ENCODE results near the gene ZC3H4.
"Not testable (repeated sequence)": the region's sequence is repeated elsewhere in the genome, so short reads cannot be mapped to it uniquely, and the experiment has no call there.

ZC3H4 gene

DNA sequence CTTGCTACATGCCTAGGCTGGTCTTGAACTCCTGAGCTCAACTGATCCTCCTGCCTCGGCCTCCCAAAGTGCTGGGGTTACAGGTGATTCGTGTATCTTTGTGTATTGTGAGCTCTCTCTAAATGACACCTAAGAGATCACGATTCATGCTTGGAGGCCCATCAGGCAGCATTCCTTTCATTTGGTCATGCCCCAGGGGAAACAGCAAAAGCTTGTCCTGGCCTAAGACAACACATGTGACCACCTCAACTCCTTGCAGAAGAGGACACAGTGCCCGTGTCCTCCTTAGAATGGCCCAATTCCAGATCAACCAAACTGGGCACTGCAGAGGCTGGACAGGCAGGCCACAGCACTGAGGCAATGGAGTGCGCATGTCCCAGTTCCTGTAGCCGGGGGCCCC lies 32.5 kb downstream of the ZC3H4 start:
- H3K27me3 ChIP-seq (ENCODE audit: insufficient read depth, low read length) = no peaks in the 10 kb centered on the region
- no peaks in the 10 kb centered on the region for H3K79me2 ChIP-seq (ENCODE audit: control insufficient read depth, insufficient read depth, low read length, unreplicated experiment)
- no peak overlapping the region for H2AFZ ChIP-seq (ENCODE audit: low read length, unreplicated experiment)
- H3K36me3 ChIP-seq (ENCODE audit: insufficient read depth, low read length) = no peaks in the 10 kb centered on the region
- no peak overlapping the region for H3K27ac ChIP-seq (ENCODE audit: low read depth, low read length)
- H3K4me3 ChIP-seq (ENCODE audit: low read depth, low read length) = no peak overlapping the region
- no peaks in the 10 kb centered on the region for H3K4me1 ChIP-seq (ENCODE audit: control insufficient read depth, insufficient read depth, low read length, unreplicated experiment)

DNA sequence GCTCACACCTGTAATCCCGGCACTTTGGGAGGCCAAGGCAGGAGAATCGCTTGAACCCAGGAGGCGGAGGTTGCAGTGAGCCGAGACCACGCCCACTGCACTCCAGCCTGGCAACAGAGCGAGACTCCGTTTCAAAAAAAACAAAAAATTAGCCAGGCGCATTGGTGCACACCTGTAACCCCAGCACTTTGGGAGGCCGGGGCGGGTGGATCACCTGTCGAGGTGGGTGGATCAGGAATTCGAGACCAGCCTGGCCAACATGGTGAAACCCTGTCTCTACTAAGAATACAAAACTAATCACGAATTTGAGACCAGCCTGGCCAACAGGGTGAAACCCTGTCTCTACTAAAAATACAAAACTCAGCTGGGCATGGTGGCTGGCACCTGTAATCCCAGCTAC lies 35.2 kb downstream of the ZC3H4 start:
- H3K27ac ChIP-seq (ENCODE audit: low read depth, low read length); H3K36me3 ChIP-seq (ENCODE audit: insufficient read depth, low read length); H3K4me3 ChIP-seq (ENCODE audit: low read depth, low read length); H2AFZ ChIP-seq (ENCODE audit: low read length, unreplicated experiment); H3K4me1 ChIP-seq (ENCODE audit: control insufficient read depth, insufficient read depth, low read length, unreplicated experiment); H3K79me2 ChIP-seq (ENCODE audit: control insufficient read depth, insufficient read depth, low read length, unreplicated experiment); H3K27me3 ChIP-seq (ENCODE audit: insufficient read depth, low read length): not testable (repeated sequence)

DNA sequence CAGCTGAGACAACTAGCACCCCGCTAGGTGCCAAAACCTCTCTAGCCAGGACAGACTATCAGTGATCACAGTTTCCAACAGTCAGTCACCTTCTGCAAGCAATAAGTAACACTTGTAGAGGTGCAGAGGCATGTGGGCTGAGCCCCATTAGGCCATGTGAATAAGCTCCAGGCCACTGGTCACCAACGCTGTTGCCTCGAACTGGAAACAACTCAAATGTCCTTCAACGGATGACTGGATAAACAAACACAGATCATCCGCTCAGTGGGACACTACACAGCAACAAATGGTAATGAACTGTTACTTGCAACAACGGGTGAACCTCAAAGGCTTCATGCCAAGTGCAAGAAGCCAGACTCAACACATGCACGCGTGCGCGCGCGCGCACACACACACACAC lies 37.6 kb downstream of the ZC3H4 start:
- H3K27me3 ChIP-seq (ENCODE audit: insufficient read depth, low read length) = no peaks in the 10 kb centered on the region
- no peak overlapping the region for H3K4me3 ChIP-seq (ENCODE audit: low read depth, low read length)
- H3K79me2 ChIP-seq (ENCODE audit: control insufficient read depth, insufficient read depth, low read length, unreplicated experiment) = peaks cover 3% of the 10 kb centered on the region
- H3K27ac ChIP-seq (ENCODE audit: low read depth, low read length) = no peak overlapping the region
- H3K36me3 ChIP-seq (ENCODE audit: insufficient read depth, low read length) = no peaks in the 10 kb centered on the region
- H2AFZ ChIP-seq (ENCODE audit: low read length, unreplicated experiment) = no peak overlapping the region
- H3K4me1 ChIP-seq (ENCODE audit: control insufficient read depth, insufficient read depth, low read length, unreplicated experiment) = no peaks in the 10 kb centered on the region

DNA sequence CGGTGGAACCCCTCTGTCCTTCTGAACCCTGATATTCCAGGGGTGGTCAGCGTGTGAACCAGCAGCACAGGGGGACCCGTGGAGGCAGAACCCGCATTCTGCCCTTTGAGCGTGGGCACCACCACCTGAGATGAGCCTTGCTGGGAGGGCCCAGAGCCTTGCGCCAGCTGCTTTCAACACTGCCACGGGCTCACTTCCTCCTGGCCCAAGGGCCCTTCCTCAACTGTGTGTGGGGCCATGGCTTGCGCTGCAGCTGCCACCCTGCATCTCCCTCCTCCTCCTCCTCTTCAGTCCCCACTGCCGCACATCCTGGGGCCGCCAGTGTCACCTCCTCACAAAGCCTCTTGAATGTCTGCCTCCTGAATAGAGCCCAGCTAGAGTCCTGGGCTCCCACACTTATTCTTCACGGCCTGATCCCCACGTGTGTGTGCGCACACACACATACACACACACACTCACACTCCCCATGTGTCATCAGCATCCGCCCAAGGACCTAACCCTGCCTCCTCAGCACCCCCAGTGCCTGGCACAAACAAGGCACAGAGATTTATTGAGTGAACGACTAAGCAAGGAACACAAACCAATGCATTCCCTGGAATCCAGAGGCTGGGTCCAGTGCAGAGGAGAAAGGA lies 38.3 kb downstream of the ZC3H4 start:
- Histone ChIP-seq H3K36me3 (ENCODE audit: insufficient read depth, low read length) (no peaks in the 10 kb centered on the region), H2AFZ (ENCODE audit: low read length, unreplicated experiment) (no peak overlapping the region), H3K4me3 (ENCODE audit: low read depth, low read length) (no peak overlapping the region), H3K27me3 (ENCODE audit: insufficient read depth, low read length) (no peaks in the 10 kb centered on the region), H3K4me1 (ENCODE audit: control insufficient read depth, insufficient read depth, low read length, unreplicated experiment) (no peaks in the 10 kb centered on the region), H3K27ac (ENCODE audit: low read depth, low read length) (no peak overlapping the region), H3K79me2 (ENCODE audit: control insufficient read depth, insufficient read depth, low read length, unreplicated experiment) (peaks cover 3% of the 10 kb centered on the region)

- Histone ChIP-seq H3K36me3 (ENCODE audit: insufficient read depth, low read length) (no peaks in the 10 kb centered on the region), H3K27me3 (ENCODE audit: insufficient read depth, low read length) (no peaks in the 10 kb centered on the region), H3K4me3 (ENCODE audit: low read depth, low read length) (no peak overlapping the region), H3K4me1 (ENCODE audit: control insufficient read depth, insufficient read depth, low read length, unreplicated experiment) (no peaks in the 10 kb centered on the region), H3K79me2 (ENCODE audit: control insufficient read depth, insufficient read depth, low read length, unreplicated experiment) (peaks cover 3% of the 10 kb centered on the region), H3K27ac (ENCODE audit: low read depth, low read length) (no peak overlapping the region), H2AFZ (ENCODE audit: low read length, unreplicated experiment) (no peak overlapping the region)
These were observed 39.0 kb downstream of the ZC3H4 start for GRCh38 chr19:47074621-47075020.

DNA sequence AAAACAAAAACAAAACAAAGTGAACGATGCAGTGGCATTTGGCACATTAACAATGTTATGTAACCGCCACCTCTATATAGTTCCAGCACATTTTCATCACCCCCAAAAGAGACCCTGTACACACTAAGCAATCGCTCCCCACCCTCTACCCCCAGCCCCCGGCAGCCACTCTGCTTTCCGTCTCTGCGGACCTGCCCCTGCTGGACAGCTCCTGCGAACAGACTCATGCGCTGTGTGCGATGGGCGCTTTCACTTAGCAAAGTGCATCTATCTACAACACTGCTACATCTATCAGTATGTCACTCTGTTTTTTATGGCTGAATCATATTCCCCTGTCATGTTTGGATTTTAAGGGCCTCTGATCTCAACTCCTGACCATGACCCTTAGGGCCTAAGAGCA lies 40.0 kb downstream of the ZC3H4 start:
- H3K36me3 ChIP-seq (ENCODE audit: insufficient read depth, low read length) = no peaks in the 10 kb centered on the region
- H3K79me2 ChIP-seq (ENCODE audit: control insufficient read depth, insufficient read depth, low read length, unreplicated experiment) = peaks cover 3% of the 10 kb centered on the region
- no peak overlapping the region for H2AFZ ChIP-seq (ENCODE audit: low read length, unreplicated experiment)
- H3K27ac ChIP-seq (ENCODE audit: low read depth, low read length) = no peak overlapping the region
- H3K4me3 ChIP-seq (ENCODE audit: low read depth, low read length) = no peak overlapping the region
- no peaks in the 10 kb centered on the region for H3K27me3 ChIP-seq (ENCODE audit: insufficient read depth, low read length)
- H3K4me1 ChIP-seq (ENCODE audit: control insufficient read depth, insufficient read depth, low read length, unreplicated experiment) = no peaks in the 10 kb centered on the region

GRCh38 chr19:47072323-47072722 lies 41.3 kb downstream of the ZC3H4 start:
- no peak overlapping the region for H2AFZ ChIP-seq (ENCODE audit: low read length, unreplicated experiment)
- H3K27ac ChIP-seq (ENCODE audit: low read depth, low read length) = no peak overlapping the region
- H3K79me2 ChIP-seq (ENCODE audit: control insufficient read depth, insufficient read depth, low read length, unreplicated experiment) = peaks cover 3% of the 10 kb centered on the region
- no peaks in the 10 kb centered on the region for H3K4me1 ChIP-seq (ENCODE audit: control insufficient read depth, insufficient read depth, low read length, unreplicated experiment)
- H3K4me3 ChIP-seq (ENCODE audit: low read depth, low read length) = no peak overlapping the region
- H3K36me3 ChIP-seq (ENCODE audit: insufficient read depth, low read length) = no peaks in the 10 kb centered on the region
- no peaks in the 10 kb centered on the region for H3K27me3 ChIP-seq (ENCODE audit: insufficient read depth, low read length)

DNA sequence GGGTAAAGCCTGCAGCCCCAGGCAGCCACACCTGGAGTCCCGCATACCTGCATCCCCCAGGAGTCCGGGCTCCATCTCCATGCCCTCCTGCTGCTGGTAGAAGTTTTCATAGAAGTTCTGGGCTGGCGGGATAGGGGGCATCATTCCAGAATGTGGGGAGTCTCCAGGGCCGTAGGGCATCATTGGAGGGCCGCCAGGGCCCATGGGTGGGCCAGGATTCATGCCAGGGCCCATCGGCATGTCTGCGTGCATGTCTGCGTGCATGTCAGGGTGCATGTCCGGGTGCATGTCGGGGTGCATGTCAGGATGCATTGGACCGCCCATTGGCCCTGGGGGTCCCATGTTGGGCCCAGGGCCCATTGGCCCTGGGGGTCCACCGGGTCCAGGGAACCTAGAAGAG lies 41.8 kb downstream of the ZC3H4 start:
- Histone ChIP-seq H3K79me2 (ENCODE audit: control insufficient read depth, insufficient read depth, low read length, unreplicated experiment) (peaks cover 3% of the 10 kb centered on the region), H3K36me3 (ENCODE audit: insufficient read depth, low read length) (no peaks in the 10 kb centered on the region), H3K4me1 (ENCODE audit: control insufficient read depth, insufficient read depth, low read length, unreplicated experiment) (no peaks in the 10 kb centered on the region), H3K4me3 (ENCODE audit: low read depth, low read length) (no peak overlapping the region), H2AFZ (ENCODE audit: low read length, unreplicated experiment) (no peak overlapping the region), H3K27ac (ENCODE audit: low read depth, low read length) (no peak overlapping the region), H3K27me3 (ENCODE audit: insufficient read depth, low read length) (no peaks in the 10 kb centered on the region)

DNA sequence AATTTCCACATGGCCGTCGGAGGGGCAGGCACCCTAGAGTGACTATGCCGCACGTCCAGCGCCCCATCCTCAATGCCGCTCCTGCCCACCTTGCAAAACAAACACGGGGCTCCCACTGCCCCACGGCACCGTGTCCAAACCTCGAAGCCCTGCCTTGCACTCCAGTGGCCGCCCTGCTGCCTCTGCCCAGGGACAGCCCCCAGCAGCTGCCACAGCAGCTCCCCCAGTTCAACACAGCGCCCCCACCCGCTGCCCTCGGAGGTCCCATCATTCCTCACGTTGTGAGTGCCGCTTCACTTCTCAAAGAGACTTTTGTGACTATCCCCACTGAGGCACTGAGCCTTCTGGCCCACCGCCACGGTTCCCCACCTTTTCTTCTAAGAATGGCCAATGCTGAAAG lies 42.8 kb downstream of the ZC3H4 start:
- H2AFZ ChIP-seq (ENCODE audit: low read length, unreplicated experiment) = no peak overlapping the region
- H3K4me1 ChIP-seq (ENCODE audit: control insufficient read depth, insufficient read depth, low read length, unreplicated experiment) = no peaks in the 10 kb centered on the region
- H3K27ac ChIP-seq (ENCODE audit: low read depth, low read length) = no peak overlapping the region
- H3K27me3 ChIP-seq (ENCODE audit: insufficient read depth, low read length) = no peaks in the 10 kb centered on the region
- H3K36me3 ChIP-seq (ENCODE audit: insufficient read depth, low read length) = no peaks in the 10 kb centered on the region
- H3K79me2 ChIP-seq (ENCODE audit: control insufficient read depth, insufficient read depth, low read length, unreplicated experiment) = peaks cover 3% of the 10 kb centered on the region
- H3K4me3 ChIP-seq (ENCODE audit: low read depth, low read length) = no peak overlapping the region

DNA sequence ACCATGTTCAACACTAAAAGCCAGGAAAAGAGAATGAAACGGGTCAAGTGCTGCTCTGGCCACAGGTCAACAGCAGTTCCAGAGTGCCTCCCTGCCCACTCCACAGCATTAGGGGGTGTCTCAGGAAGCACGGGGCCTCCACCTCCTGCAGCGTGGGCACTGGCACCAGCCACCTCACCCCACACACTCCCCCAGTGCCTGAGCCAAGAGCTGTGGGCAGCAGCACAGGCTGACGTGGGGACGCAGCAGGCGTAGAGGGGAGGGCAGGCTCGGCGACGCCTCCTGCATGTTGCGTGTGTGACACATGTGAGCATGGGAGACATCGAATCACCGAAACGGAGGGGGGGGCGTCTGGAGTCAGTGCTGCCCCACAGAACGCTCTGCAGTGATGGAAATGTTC lies 43.8 kb downstream of the ZC3H4 start:
- Histone ChIP-seq H3K4me1 (ENCODE audit: control insufficient read depth, insufficient read depth, low read length, unreplicated experiment) (no peaks in the 10 kb centered on the region), H3K27ac (ENCODE audit: low read depth, low read length) (no peak overlapping the region), H3K36me3 (ENCODE audit: insufficient read depth, low read length) (no peaks in the 10 kb centered on the region), H3K4me3 (ENCODE audit: low read depth, low read length) (no peak overlapping the region), H3K27me3 (ENCODE audit: insufficient read depth, low read length) (no peaks in the 10 kb centered on the region), H2AFZ (ENCODE audit: low read length, unreplicated experiment) (no peak overlapping the region), H3K79me2 (ENCODE audit: control insufficient read depth, insufficient read depth, low read length, unreplicated experiment) (peaks cover 3% of the 10 kb centered on the region)

DNA sequence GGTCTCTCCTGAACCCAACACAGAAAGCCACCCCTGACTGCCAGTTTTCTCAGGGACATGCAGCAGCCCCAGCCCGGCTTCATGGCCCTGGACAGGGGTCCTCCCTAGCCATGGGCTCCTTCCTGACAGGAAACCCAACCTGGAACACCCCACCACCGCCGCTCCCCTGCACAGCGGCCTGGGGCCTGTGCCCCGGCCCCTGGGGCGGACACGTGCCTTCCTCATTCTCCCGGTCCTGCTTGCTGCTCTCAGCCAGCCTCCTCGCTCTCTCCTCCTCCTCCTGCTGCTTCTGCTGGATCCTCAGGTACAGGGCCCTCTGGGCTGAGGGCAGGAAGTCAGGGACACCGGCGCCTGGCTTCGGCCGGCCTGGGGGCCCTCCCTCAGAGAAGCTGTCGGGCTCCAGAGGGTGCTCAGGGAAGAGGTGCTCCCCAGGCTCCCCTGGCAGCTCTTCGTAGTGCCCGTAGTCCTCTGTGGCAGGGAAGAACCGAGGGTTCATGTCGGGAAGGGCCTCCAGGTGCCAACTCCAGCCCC lies 44.6 kb downstream of the ZC3H4 start:
- Histone ChIP-seq H3K36me3 (ENCODE audit: insufficient read depth, low read length) (no peaks in the 10 kb centered on the region), H3K79me2 (ENCODE audit: control insufficient read depth, insufficient read depth, low read length, unreplicated experiment) (no peaks in the 10 kb centered on the region), H3K4me1 (ENCODE audit: control insufficient read depth, insufficient read depth, low read length, unreplicated experiment) (no peaks in the 10 kb centered on the region), H3K27ac (ENCODE audit: low read depth, low read length) (no peak overlapping the region), H3K4me3 (ENCODE audit: low read depth, low read length) (no peak overlapping the region), H3K27me3 (ENCODE audit: insufficient read depth, low read length) (no peaks in the 10 kb centered on the region), H2AFZ (ENCODE audit: low read length, unreplicated experiment) (no peak overlapping the region)
